G401 (cell line): ENCODE results near the gene RALB. TPM values are rescaled to one million over a fixed set of nuclear protein-coding genes. Genes with fewer than 3 reads are reported as not detected.
A peak's percentile ranks its signal among the peaks of the same experiment; 100 is the strongest.
"Not testable (repeated sequence)": the region's sequence is repeated elsewhere in the genome, so short reads cannot be mapped to it uniquely, and the experiment has no call there.

ENCODE experiments used
- DNase-seq: peaks from one replicate; pipeline ENCODE4 v3.0.0-alpha.2; 2015; ENCODE audit warnings: low spot score
- in situ Hi-C: cut with HindIII; loops from 2 replicates; pipeline ENCODE4 v1.10.0; 2016; ENCODE audit warnings: low sequenced_read_pairs, mixed read lengths
- total RNA-seq: library from RNA; depleted of rRNA; stranded (reverse); fragments of >200 nt; shearing (Covaris generic); gene quantifications from 2 replicates; pipeline ENCODE4 v1.2.3, GENCODE V29; 2014

Gene RALB
- total RNA-seq, 1 experiment from 2014 or later, result 71.8 TPM

DNA sequence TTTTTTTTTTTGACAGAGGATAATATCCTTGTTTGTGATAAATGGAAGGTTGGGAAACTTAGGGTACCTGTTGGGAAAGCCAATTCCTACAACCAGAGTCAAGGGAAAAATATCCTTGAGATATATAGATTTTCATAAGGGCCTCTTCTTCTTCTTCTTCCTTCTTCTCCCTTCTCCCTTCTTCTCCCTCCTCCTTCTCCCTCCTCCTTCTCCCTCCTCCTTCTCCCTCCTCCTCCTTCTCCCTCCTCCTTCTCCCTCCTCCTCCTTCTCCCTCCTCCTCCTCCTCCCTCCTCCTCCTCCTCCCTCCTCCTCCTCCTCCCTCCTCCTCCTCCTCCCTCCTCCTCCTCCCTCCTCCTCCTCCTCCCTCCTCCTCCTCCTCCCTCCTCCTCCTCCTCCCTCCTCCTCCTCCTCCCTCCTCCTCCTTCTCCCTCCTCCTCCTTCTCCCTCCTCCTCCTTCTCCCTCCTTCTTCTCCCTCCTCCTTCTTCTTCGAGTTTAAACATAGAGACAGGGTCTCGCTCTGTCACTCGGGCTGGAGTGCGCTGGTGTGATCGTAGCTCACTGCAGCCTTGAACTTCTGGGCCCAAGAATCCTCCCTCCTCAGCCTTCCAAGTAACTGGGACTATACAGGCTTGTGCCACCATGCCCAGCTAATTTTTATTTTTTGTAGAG lies 68.4 kb downstream of the RALB start:
- in situ Hi-C loops, DNase-seq: not testable (repeated sequence)

DNA sequence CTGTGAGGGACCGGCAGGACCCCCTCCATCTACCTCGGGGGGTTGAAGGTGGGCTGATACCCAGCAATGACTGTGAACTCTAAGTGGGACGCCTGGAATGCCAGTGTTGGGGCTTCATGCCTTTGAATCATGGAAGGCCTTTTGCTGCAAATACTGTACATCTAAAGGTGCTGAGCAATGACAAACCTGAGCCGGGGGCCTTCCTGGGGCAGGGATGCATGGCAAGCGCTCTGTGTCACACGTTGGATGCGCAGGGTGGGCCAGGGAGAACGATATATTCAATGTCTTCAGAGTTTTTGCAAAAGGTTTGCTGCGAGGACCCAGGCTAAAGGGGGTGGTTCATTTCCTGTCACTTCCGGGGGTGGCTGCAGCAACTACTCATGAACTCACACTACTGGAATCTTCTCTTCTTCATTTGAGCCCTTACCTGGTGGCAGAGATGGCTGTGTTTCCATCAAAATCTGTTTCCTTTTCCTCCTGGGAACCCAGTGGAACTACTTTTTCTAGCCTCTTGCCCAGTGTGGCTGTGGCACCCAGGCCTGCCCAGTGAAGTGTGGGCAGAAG lies 69.2 kb downstream of the RALB start:
- no peak for DNase-seq
- in situ Hi-C loops, result no loop called here

- in situ Hi-C loops, result no loop called here
- DNase-seq, result no peak
Observed at GRCh38 chr2:120322329-120322728, 69.7 kb downstream of the RALB start.

DNA sequence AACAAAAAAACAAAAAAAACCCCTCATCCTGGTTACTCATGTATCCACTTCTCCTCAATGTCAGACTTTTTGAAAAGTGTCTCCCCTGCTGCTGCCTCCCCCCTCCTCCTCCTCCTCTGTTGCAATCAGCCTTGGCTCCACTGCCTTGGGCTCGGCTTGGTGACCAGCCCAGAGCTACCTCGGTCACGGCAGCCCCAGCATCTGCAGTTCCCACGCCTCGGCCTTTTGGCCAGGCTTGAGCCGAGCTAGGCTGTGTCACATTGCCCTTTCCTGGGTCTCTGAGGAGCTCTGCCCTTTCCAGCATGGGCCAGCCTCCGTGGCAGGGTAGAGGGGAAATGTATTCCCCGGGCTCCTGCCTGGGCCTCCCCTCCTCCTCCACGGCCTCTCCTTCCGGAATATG lies 70.6 kb downstream of the RALB start:
- DNase-seq, result no peak
- in situ Hi-C loops, result no loop called here

GRCh38 chr2:120323807-120324399 lies 71.3 kb downstream of the RALB start:
- DNase-seq, result no peak
- in situ Hi-C loops, result no loop called here

- in situ Hi-C loops, result no loop called here
- DNase-seq, result no peak
Observed at GRCh38 chr2:120324933-120325332, 72.3 kb downstream of the RALB start.

DNA sequence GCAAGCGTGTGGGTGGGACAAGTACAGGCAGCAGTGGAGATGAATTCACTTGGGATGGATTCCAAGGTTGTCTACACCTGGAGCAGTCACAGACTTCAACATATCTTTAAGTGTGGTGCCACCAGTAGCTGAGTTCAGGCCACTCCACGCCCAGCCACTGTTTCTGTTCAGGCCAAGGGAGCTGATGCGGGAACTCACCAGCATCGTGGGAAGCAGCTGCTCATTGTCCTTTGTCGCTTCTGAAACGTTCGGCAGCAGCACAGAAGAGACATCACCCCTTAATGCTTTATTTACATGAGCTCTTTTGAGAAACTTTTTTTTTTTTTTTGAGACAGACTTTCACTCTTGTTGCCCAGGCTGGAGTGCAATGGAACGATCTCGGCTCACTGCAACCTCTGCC lies 73.4 kb downstream of the RALB start:
- no peak for DNase-seq
- in situ Hi-C loops, result no loop called here

GRCh38 chr2:120330946-120331822 lies 78.5 kb downstream of the RALB start:
- DNase-seq, result no peak
- in situ Hi-C loops, result no loop called here

GRCh38 chr2:120331903-120332302 lies 79.3 kb downstream of the RALB start:
- in situ Hi-C loops, result no loop called here

DNA sequence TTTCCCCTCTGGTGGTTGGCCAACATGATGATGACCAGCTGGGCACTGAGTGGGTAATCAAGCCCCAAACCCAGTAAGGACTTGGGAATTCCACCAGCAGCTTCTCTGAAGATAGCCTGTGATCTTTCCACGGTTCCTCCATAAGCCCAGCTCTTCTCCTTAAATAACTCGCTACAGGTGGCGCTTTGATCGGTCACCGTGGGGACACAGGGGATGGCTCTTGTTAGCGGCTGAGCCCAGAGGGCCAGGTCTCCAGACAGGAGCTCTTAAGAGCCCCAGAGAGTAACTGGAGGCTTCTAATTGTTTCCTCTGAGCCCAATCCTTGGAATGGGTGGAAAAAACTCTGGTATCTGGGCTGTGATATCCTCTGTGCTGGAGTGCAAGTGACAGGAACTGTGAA lies 79.7 kb downstream of the RALB start:
- in situ Hi-C loops, result no loop called here
- no peak for DNase-seq

More at GRCh38 chr2:120331903-120332302, 79.3 kb downstream of the RALB start:
- no peak for DNase-seq

DNA sequence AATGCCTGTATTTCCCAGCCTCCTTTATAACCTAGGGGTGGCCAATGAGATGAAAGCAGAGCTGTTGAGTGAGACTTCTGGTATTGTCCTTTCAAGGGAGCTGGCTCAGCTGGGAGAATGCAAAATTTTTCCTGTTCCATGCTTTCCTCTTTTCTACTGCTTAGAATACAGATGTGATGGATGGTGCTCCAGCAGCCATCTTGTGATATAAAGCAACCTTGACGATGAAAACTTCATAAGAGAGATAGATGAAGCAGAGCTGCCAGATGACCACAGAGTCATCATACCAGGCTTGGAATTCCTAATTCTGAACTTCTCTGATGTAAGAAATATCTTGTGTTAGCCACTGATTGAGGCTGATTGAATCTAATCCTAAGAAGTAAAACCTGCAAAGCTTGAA lies 81.4 kb downstream of the RALB start:
- in situ Hi-C loops, result no loop called here

GRCh38 chr2:120336749-120337148 lies 84.1 kb downstream of the RALB start:
- in situ Hi-C loops, result no loop called here
- no peak for DNase-seq

More for the DNA sequence above, 81.4 kb downstream of the RALB start:
- no peak for DNase-seq

- in situ Hi-C loops, result no loop called here
Observed at GRCh38 chr2:120338015-120338414, 85.4 kb downstream of the RALB start.

GRCh38 chr2:120341977-120342376 lies 89.3 kb downstream of the RALB start:
- no peak for DNase-seq
- in situ Hi-C loops, result no loop called here

More at GRCh38 chr2:120338015-120338414, 85.4 kb downstream of the RALB start:
- no peak for DNase-seq

DNA sequence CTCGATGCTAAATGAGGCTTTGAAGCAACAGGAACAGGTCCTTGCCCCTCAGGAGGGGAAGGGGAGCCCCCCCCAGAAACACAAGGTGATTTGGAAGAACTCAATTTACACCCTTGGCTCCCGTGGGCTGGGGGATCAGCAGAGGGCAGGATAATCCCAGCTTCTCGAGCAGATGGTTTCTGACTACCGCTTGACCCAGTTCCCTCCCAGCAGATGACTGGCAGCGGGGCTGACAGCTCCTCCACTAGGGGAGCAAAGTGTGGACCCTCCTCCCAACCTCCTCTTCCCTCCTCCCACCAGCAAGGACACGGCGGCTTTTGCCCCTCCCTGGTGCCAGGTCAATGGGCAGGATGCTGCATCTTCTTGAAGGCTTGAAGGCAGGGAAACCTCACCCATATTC lies 89.8 kb downstream of the RALB start:
- in situ Hi-C loops, result no loop called here
- no peak for DNase-seq

DNA sequence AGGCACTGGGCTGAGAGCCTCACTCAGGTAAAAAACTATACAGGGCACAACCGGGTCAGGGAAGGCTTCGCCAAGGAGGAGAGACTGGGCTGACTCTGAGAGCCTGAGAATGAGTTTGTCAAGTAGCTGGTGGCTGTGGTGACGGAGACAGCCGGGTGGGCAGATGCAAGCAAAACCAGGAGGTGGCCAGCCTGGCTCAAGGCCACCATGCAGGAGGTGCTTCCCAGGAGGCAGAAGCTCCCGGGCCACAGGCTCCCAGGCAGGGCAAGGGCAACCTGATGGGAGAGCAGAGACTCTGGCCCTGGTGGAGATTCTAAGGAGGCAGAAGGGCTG lies 90.4 kb downstream of the RALB start:
- DNase-seq, result no peak
- in situ Hi-C loops, result no loop called here

GRCh38 chr2:120343433-120344105 lies 90.9 kb downstream of the RALB start:
- peak; percentile 47 for DNase-seq
- in situ Hi-C loops, result no loop called here
